KOPT-K1 (cell line): ENCODE results near the gene TRABD2A.
"Not testable (repeated sequence)": the region's sequence is repeated elsewhere in the genome, so short reads cannot be mapped to it uniquely, and the experiment has no call there.

ENCODE experiments used
- H3K27ac ChIP-seq: fragments of 200-600 bp; sonication (generic); 2 replicates; pipeline ENCODE4 v1.5.1; 2016; ENCODE audit warnings: antibody characterized with exemption, mild to moderate bottlenecking, low read depth, low read length; ENCODE audit not compliant: poor library complexity, severe bottlenecking
- H3K36me3 ChIP-seq: fragments of 200-600 bp; sonication (generic); 2 replicates; pipeline ENCODE4 v1.5.1; 2017; ENCODE audit warnings: antibody characterized with exemption, mild to moderate bottlenecking, low read length, moderate library complexity; ENCODE audit not compliant: insufficient read depth
- H3K9me3 ChIP-seq: fragments of 200-600 bp; sonication (generic); 2 replicates; pipeline ENCODE4 v1.5.1; 2017; ENCODE audit warnings: antibody characterized with exemption, low read length, mild to moderate bottlenecking; ENCODE audit not compliant: insufficient read depth, poor library complexity, severe bottlenecking

The TRABD2A gene

DNA sequence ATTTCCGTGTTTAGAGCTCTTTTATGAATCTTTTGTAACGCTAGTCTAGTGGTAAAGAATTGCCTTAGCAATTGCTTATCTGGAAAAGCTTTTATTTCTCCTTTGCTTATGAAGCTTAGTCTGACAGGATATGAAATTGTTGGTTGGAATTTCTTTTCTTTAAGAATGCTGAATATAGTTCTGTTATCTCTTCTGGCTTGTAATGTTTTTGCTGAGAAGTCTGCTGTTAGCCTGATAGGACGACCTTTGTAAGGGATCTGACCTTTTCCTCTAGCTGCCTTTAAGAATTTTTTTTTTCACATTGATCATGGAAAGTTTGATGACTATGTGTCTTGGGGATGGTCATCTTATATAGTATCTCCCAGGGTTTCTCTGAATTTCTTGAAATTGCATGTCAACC lies 101.1 kb downstream of the TRABD2A start:
- peaks cover 3% of the 10 kb centered on the region for H3K9me3 ChIP-seq
- H3K27ac ChIP-seq = no peak overlapping the region
- no peaks in the 10 kb centered on the region for H3K36me3 ChIP-seq

- Histone ChIP-seq H3K36me3 (no peaks in the 10 kb centered on the region), H3K27ac (no peak overlapping the region), H3K9me3 (peaks cover 7% of the 10 kb centered on the region)
These were observed 101.8 kb downstream of the TRABD2A start for GRCh38 chr2:84778911-84779690.

DNA sequence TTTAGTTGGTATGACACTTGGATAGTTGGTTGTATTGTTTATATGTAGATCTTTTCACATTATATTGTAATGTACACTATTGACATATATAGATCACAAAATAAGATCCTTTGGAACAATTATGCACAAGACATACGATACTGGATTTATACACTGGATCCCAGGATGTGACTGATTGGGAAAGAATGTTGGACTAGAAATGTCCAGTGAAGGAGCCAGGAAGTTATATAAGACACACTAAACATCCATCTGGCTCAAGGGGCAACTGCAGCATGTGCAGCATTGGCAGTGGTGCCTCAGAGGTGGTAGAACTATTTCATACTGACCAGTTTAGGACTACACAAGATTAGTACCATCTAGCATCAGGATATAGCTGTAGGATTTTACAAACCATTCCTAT lies 104.9 kb downstream of the TRABD2A start:
- H3K27ac ChIP-seq = no peak overlapping the region
- no peaks in the 10 kb centered on the region for H3K36me3 ChIP-seq

GRCh38 chr2:84773562-84773961 lies 107.3 kb downstream of the TRABD2A start:
- peaks cover 17% of the 10 kb centered on the region for H3K9me3 ChIP-seq

More for the DNA sequence above, 104.9 kb downstream of the TRABD2A start:
- peaks cover 14% of the 10 kb centered on the region for H3K9me3 ChIP-seq

More at GRCh38 chr2:84773562-84773961, 107.3 kb downstream of the TRABD2A start:
- not testable (repeated sequence) for H3K27ac ChIP-seq, H3K36me3 ChIP-seq
